ENCODE results near the gene ADAMTS7.
A peak's percentile ranks its signal among the peaks of the same experiment; 100 is the strongest.
"Not testable (repeated sequence)": the region's sequence is repeated elsewhere in the genome, so short reads cannot be mapped to it uniquely, and the experiment has no call there.

ADAMTS7 gene, protein sequence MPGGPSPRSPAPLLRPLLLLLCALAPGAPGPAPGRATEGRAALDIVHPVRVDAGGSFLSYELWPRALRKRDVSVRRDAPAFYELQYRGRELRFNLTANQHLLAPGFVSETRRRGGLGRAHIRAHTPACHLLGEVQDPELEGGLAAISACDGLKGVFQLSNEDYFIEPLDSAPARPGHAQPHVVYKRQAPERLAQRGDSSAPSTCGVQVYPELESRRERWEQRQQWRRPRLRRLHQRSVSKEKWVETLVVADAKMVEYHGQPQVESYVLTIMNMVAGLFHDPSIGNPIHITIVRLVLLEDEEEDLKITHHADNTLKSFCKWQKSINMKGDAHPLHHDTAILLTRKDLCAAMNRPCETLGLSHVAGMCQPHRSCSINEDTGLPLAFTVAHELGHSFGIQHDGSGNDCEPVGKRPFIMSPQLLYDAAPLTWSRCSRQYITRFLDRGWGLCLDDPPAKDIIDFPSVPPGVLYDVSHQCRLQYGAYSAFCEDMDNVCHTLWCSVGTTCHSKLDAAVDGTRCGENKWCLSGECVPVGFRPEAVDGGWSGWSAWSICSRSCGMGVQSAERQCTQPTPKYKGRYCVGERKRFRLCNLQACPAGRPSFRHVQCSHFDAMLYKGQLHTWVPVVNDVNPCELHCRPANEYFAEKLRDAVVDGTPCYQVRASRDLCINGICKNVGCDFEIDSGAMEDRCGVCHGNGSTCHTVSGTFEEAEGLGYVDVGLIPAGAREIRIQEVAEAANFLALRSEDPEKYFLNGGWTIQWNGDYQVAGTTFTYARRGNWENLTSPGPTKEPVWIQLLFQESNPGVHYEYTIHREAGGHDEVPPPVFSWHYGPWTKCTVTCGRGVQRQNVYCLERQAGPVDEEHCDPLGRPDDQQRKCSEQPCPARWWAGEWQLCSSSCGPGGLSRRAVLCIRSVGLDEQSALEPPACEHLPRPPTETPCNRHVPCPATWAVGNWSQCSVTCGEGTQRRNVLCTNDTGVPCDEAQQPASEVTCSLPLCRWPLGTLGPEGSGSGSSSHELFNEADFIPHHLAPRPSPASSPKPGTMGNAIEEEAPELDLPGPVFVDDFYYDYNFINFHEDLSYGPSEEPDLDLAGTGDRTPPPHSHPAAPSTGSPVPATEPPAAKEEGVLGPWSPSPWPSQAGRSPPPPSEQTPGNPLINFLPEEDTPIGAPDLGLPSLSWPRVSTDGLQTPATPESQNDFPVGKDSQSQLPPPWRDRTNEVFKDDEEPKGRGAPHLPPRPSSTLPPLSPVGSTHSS (N-terminal part only)

GRCh38 chr15:78811124-78811824 is at the start of gene ADAMTS7:
Gene ADAMTS7, minus strand, starts transcription at chr15:78811464. Its CDS starts 244 bp downstream, at chr15:78811220.
- DNase-seq (ENCODE audit: low read depth), result peak; percentile 77

GRCh38 chr15:78859971-78860719 is 48.9 kb upstream of the ADAMTS7 start:
- DNase-seq (ENCODE audit: low read depth), result peak; percentile 89

- peak; percentile 85 for DNase-seq (ENCODE audit: low read depth)
Observed at GRCh38 chr15:78855746-78856145, 44.5 kb upstream of the ADAMTS7 start.

- no peak for DNase-seq (ENCODE audit: low read depth)
Observed at GRCh38 chr15:78854833-78855372, 43.6 kb upstream of the ADAMTS7 start.

- no peak for DNase-seq (ENCODE audit: low read depth)
Observed at GRCh38 chr15:78853500-78853899, 42.2 kb upstream of the ADAMTS7 start.

GRCh38 chr15:78850941-78851755 is 39.9 kb upstream of the ADAMTS7 start:
- DNase-seq (ENCODE audit: low read depth), result peak; percentile 30

- DNase-seq (ENCODE audit: low read depth), result no peak
Observed at GRCh38 chr15:78850352-78850751, 39.1 kb upstream of the ADAMTS7 start.

DNA sequence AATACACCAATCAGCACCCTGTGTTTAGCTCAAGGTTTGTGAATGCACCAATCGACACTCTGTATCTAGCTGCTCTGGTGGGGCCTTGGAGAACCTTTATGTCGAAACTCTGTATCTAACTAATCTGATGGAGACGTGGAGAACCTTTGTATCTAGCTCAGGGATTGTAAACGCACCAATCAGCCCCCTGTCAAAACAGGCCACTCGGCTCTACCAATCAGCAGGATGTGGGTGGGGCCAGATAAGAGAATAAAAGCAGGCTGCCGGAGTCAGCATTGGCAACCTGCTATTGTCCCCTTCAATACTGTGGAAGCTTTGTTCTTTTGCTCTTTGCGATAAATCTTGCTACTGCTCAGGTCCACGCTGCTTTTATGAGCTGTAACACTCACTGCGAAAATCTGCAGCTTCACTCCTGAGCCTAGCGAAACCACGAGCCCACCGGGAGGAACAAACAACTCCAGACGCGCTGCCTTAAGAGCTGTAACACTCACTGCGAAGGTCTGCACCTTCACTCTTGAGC is 36.2 kb upstream of the ADAMTS7 start:
- not testable (repeated sequence) for DNase-seq (ENCODE audit: low read depth)

- DNase-seq (ENCODE audit: low read depth), result not testable (repeated sequence)
Observed at GRCh38 chr15:78846906-78847305, 35.6 kb upstream of the ADAMTS7 start.

DNA sequence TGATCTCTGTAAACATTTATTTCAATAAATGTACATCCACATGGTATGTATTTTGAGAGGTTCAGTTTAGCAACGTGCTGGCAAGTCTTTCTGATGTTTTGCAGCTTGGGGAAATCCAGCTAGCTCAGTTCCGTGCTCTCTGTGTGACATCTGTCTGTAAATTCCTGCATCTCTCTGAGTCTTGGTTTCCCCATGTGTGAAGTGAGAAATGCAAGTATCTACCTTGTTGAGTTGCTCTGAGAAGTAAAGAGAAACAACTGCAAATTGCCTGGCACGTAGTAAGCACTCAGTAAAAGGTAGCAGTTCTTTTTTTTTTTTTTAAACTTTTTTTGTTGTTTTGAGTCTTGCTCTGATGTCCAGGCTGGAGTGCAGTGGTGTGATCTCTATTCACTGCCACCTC is 31.3 kb upstream of the ADAMTS7 start:
- DNase-seq (ENCODE audit: low read depth), result no peak

DNA sequence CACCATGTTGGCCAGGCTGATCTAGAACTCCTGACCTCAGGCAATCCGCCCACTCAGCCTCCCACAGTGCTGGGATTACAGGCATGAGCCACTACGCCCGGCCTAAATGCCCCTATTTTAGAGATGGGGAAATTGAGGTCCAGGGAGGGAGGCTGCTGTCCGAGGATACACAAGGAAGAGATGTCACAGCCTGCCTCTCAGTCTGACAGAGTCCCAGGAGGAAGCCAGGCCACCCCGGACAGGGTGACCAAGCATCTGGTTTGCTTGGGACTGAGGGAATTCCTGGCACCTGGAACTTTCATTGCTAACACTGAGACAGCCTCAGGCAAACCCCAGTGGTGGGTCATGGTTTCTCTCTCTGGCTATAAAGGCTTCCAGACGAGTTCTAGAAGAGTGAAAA is 30.6 kb upstream of the ADAMTS7 start:
- DNase-seq (ENCODE audit: low read depth), result no peak

DNA sequence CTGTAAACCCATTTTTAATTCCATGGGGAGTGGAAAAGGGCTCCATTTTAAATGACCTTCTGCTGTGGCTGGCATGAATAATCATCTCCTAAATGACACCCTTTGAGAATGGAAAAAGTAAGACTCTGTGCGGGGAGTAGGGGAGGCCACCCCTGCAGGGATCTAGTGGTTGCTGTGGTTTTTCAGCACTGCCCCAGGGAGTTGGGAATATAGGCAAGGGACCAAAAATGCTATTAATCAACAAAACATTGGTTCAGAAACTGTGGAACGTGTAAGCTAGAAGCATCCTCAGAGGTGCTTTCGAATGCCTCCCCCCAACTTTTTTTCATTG is 30.1 kb upstream of the ADAMTS7 start:
- peak; percentile 64 for DNase-seq (ENCODE audit: low read depth)

DNA sequence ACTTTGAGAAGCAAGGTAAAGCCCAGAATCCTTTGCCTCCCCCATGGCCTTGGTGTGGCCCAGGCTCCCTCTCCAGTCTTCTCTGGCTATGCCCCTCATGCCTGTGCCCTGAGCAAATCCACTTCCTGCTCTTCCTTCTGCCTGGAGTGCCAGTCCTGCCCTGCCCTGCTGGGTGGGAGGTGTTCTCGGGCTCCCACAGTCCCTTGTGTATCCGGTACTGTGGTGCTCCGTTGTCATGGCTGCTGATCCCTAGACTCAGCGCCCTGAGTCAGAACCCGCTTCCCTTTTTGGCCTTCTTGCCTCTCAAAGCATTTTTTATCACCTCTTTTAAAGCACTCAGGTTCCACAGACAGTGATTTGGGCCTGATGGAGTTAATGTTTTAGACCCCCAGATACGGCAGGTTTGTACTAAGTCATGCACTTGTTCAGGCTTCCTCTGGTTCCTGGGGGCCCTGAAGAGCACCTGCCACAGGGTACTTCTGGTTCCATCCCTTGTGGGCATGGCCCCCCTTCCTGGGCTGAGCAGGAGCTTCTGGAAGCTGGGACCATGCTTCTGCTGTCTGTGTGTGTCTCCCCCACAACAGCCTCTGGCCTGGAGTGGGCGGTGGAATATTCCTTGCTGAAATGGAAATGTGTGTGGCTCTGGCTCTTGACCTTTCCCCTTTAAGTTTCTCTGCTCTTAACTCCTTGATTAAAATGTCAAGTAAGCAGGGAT is 29.6 kb upstream of the ADAMTS7 start:
- DNase-seq (ENCODE audit: low read depth), result no peak

DNA sequence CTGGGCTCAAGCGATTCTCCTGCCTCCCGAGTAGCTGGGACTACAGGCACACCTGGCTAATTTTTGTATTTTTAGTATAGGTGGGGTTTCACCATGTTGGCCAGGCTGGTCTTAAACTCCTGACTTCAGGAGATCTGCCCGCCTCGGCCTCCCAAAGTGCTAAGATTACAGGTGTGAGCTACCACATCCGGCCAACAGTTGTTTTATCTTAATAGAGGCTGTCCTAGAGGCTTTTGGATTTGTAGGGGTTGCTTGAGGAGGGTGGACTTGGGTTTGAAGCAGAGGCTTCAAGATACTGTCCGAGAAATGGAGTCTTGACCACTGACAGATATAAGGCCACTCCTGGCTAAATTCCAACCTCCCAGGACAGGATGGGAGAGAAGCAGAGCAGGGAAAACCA is 27.9 kb upstream of the ADAMTS7 start:
- DNase-seq (ENCODE audit: low read depth), result not testable (repeated sequence)

DNA sequence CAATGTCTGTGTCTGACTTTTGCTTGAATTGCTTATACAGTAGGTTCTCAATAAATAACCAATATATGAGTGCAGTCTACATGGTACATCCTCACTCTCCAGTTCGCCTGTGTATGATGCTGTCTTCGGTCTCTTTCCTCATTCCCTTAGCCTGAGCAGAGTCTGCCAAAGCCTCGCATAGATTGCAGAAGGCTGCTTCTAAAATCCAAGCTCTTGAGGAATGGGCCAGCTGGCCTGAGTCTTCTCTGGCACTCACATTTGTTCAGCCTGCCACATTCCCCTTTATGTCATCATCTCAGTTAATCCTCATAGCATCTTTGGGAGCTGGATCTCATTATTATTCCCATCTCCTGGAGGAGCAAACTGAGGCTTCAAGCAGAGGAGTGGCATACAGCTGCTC is 27.2 kb upstream of the ADAMTS7 start:
- peak; percentile 79 for DNase-seq (ENCODE audit: low read depth)

DNA sequence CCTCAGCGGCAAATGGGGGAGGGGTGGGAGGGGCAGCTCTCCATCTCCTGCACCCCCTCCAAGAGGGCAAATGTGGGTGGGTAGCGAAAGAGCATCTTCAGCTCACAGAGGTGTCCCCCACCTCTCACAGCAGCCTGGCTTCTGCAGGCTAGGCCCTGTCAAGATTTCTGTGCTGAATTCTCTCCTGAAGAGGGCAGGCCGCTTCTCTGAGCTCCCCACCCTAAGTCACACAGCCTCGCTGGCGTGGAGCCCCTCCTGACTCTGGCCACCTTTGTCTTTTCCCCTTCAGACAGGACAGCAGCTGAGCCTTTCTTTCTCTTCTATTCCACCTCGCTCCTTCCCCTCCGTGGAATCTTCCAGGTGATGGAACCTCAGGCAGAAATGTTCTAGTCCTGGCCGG is 26.3 kb upstream of the ADAMTS7 start:
- DNase-seq (ENCODE audit: low read depth), result no peak

GRCh38 chr15:78837131-78837530 is 25.9 kb upstream of the ADAMTS7 start:
- no peak for DNase-seq (ENCODE audit: low read depth)

GRCh38 chr15:78836333-78836732 is 25.1 kb upstream of the ADAMTS7 start:
- DNase-seq (ENCODE audit: low read depth), result no peak

Data from fibroblast of gingiva (primary cell).